Lower lobe of right lung (tissue), 2 donors: Measurements from ENCODE around the gene CYP2R1. TPM values are rescaled to one million over a fixed set of nuclear protein-coding genes. Genes with fewer than 3 reads are reported as not detected.

Experiments used
- ATAC-seq, 2 donors: fragments of 200-7000 bp; cut with Tn5 transposase; one replicate each; pipeline ENCODE4 v1.9.1; 2020 to 2022; ENCODE audit warnings: mild to moderate bottlenecking in 2 of 2, moderate library complexity in 2 of 2
- DNase-seq: peaks from one replicate; pipeline ENCODE4 v3.0.0-alpha.2; 2020
- H3K27ac ChIP-seq: fragments of 200-600 bp; one replicate; pipeline ENCODE4 v1.8.0; 2022
- H3K27me3 ChIP-seq: fragments of 200-600 bp; one replicate; pipeline ENCODE4 v1.8.0; 2022; ENCODE audit warnings: low read depth
- H3K36me3 ChIP-seq: fragments of 200-600 bp; one replicate; pipeline ENCODE4 v1.8.0; 2022; ENCODE audit warnings: mild to moderate bottlenecking
- H3K4me1 ChIP-seq: fragments of 200-600 bp; one replicate; pipeline ENCODE4 v1.8.0; 2022
- H3K4me3 ChIP-seq: fragments of 200-600 bp; one replicate; pipeline ENCODE4 v1.8.0; 2022; ENCODE audit warnings: mild to moderate bottlenecking
- H3K9me3 ChIP-seq: fragments of 200-600 bp; one replicate; pipeline ENCODE4 v1.8.0; 2022
- CTCF ChIP-seq: fragments of 200-600 bp; IDR thresholded peaks from one replicate; pipeline ENCODE4 v1.8.0; 2022; ENCODE audit warnings: antibody characterized with exemption, mild to moderate bottlenecking
- intact Hi-C: fragments of 100-400 bp; cut with DNase I; formaldehyde crosslinking; loops from one replicate; pipeline ENCODE4 v1.11.0; 2022
- long read RNA-seq: library from polyadenylated mRNA; unstranded; transcript quantifications from one replicate; pipeline ENCODE4 v2.0.0, GENCODE V29; 2021
- total RNA-seq: library from RNA; stranded (reverse); fragmentation: NEBNext Ultra II Directional; extraction: Animal tissue kit (Norgen Biotek cat#: 25700); gene quantifications from one replicate; pipeline ENCODE4 v1.2.1, GENCODE V29; 2021
- donor health status: DM: no; HTN: yes; CAD: no; lungs with severe emphysema.

Gene CYP2R1
- 12.3 TPM for total RNA-seq
- long read RNA-seq, partial matches to known transcripts = 0 of 7 reads
- long read RNA-seq, other reads (novel, unspliced or antisense) = 4 of 7 reads

- DNase-seq (peak; percentile 97), ATAC-seq (peak; percentile 98 to 99)
- intact Hi-C loops = no loop called here
- TF ChIP-seq CTCF = no peak
- Histone ChIP-seq H3K27me3 (no peaks in the 10 kb centered on the region), H3K4me3 (peak within 1 kb of the TSS; percentile 83), H3K4me1 (peaks cover 24% of the 10 kb centered on the region), H3K27ac (peak within 1 kb of the TSS; percentile 93), H3K36me3 (no peaks in the 10 kb centered on the region), H3K9me3 (no peaks in the 10 kb centered on the region)
Measured at GRCh38 chr11:14892036-14892556, at the start of gene CYP2R1. Gene CYP2R1 (minus strand): TSS chr11:14892231. CDS start chr11:14892205, 26 bp downstream.

- DNase-seq (no peak), ATAC-seq (no peak)
- intact Hi-C loops = no loop called here
- Histone ChIP-seq H3K4me3 (no peak overlapping the region), H3K27me3 (no peaks in the 10 kb centered on the region), H3K27ac (no peak overlapping the region), H3K4me1 (no peaks in the 10 kb centered on the region), H3K9me3 (no peaks in the 10 kb centered on the region), H3K36me3 (no peaks in the 10 kb centered on the region)
- TF ChIP-seq CTCF = no peak
Measured at GRCh38 chr11:14938936-14939335, 46.9 kb upstream of the CYP2R1 start.

- no peak overlapping the region for H3K4me3 ChIP-seq
- H3K9me3 ChIP-seq = no peaks in the 10 kb centered on the region
- intact Hi-C loops = no loop called here
- no peak for TF ChIP-seq CTCF
- H3K27ac ChIP-seq = no peak overlapping the region
- no peaks in the 10 kb centered on the region for H3K4me1 ChIP-seq
- no peaks in the 10 kb centered on the region for H3K27me3 ChIP-seq
- H3K36me3 ChIP-seq = no peaks in the 10 kb centered on the region
- DNase-seq = no peak
- no peak for ATAC-seq
Measured at GRCh38 chr11:14934641-14935351, 42.8 kb upstream of the CYP2R1 start.

GRCh38 chr11:14932447-14932846 is 40.4 kb upstream of the CYP2R1 start:
- no peaks in the 10 kb centered on the region for H3K9me3 ChIP-seq
- no peak for TF ChIP-seq CTCF
- no peaks in the 10 kb centered on the region for H3K4me1 ChIP-seq
- no peaks in the 10 kb centered on the region for H3K36me3 ChIP-seq
- ATAC-seq = no peak
- intact Hi-C loops = no loop called here
- no peak overlapping the region for H3K4me3 ChIP-seq
- H3K27ac ChIP-seq = no peak overlapping the region
- DNase-seq = no peak
- H3K27me3 ChIP-seq = no peaks in the 10 kb centered on the region

- Histone ChIP-seq H3K27me3 (no peaks in the 10 kb centered on the region), H3K9me3 (no peaks in the 10 kb centered on the region), H3K36me3 (no peaks in the 10 kb centered on the region), H3K27ac (no peak overlapping the region), H3K4me1 (no peaks in the 10 kb centered on the region), H3K4me3 (no peak overlapping the region)
- no peak for TF ChIP-seq CTCF
- no peak for ATAC-seq
- DNase-seq = no peak
- intact Hi-C loops = no loop called here
Measured at GRCh38 chr11:14930369-14930768, 38.3 kb upstream of the CYP2R1 start.
